HG03439 (cell line): ENCODE results near the gene NR3C1.

Experiments
- ATAC-seq: cut with Tn5 transposase; IDR thresholded peaks from one replicate; pipeline ENCODE4 v1.9.1; 2021; ENCODE audit warnings: mild to moderate bottlenecking, moderate library complexity; ENCODE audit not compliant: unreplicated experiment

NR3C1 gene

DNA sequence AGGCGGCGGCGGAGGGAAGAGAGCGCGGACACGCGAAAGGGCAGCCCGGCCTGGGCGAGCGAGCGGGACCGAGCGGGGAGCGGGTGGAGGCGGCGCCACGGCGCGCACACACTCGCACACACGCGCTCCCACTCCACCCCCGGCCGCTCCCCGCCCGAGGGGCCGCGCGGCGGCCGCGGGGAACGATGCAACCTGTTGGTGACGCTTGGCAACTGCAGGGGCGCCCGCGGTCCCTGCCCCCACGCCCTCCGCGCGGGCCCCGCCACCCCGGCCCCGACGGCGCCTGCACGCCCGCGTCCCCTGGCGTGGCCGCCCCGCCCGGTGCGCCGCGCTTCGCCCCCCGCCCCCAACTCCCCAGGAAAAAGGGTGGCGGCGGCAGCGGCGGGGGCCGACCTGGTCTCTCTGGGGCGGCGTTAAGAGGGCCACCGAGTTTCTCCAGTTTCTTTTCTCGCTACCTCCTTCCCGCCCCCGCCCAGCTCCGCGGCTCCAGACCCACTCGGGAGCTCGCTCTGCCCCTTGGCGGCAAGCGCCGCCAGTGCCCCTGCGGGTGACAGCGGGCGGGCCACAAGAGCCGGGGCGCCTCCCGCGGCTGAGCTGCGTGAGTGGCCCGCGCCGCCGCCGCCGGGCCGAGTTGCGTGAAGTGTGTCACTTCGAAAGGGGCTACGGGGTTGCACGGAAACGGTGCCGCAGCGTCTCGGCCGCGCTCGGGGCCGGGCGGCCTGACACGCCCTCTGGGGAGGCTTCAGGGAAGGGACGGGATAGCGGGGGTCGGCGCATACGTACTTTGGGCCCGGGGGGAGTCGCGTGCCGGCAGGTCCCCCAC is at the start of gene NR3C1:
Gene NR3C1 (minus strand): TSS at position 94 of the 823 bp plus-strand sequence. CDS start 2,847 bp downstream, outside the sequence.
- ATAC-seq = peak; percentile 60

DNA sequence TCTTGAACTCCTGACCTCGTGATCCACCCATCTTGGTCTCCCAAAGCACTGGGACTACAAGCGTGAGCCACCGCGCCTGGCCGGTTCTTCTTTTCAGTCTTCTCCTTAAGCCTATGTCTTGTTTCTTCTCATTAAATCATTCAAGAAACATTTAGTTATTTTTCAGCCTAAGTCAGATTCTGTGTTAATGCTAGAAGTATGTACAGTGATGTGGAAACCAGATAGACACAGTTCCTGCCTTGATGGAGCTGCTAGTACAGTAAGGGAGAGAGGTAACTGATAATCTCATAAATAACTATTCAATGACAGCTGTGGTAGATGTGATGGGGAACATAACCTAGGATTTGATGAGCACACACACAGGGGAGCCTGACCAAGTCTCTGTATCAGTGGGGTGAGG is 46.3 kb upstream of the NR3C1 start:
- no peak for ATAC-seq

DNA sequence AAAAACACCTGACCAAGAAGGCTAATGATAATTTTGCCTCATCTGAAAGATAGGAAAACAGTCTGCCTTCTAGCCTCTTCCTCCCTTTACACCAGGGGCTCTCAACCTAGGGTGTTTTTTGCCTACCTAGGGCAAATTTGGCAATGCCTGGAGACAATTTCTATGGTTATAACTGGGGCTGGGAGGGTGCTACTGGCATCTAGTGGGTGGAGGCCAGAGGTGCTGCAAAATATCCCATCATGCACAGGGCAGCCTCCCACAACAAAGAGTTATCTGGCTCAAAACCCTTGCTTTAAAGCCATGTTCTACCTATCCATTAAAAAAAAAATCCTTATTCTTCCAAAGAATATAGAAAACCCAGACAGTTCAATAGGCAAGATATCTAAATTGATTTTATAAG is 45.0 kb upstream of the NR3C1 start:
- ATAC-seq = no peak

DNA sequence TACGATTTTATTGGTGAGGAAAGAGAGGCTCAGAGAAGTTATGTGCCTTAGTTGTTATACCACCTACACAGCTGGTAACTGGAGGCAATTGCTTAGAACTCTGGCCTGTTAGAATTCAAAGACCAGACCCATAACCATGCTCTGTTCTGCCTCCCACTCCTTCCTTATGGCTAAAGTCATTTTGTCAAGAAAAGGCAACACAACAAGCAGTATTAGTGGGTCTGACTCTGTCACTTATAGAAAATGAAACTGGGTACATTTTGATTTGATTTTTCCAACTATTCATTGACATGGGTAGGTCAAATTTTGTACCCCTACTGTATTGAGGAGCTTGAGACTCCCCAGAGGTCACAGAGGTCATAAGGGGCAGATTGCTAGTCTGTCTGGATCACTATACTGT is 44.5 kb upstream of the NR3C1 start:
- no peak for ATAC-seq

DNA sequence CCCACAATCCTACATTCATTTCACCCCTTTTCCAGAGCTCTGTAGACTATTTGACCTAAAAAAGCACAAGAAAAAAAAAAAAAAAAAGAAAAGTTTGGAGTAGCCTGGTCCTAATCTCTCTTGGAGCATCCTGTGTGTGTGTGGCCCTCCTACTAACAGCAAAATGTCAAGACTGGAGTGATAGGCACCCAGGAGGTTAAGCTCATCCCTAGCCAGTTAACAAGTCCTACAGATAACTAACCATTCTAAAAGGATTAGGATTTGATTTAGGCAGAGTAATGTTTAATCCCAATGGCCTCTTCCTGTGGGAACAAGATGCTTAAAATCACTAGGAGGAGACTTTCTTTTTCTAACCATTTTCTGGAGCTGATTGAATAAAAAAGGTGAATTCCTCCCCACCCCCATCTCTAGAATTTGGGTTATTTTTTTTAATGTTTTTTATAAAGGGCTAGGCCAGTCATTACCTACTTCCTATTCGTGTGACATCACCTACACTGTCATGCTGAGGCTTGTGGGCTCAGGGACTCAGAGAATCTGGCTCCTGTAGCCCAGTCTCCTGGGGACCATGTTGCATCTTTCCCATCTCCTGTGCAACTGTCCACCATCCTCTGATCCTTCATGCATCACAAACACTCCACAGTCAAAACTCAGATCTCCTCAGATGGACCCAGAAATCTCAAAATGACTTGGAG is 43.2 kb upstream of the NR3C1 start:
- ATAC-seq = no peak

DNA sequence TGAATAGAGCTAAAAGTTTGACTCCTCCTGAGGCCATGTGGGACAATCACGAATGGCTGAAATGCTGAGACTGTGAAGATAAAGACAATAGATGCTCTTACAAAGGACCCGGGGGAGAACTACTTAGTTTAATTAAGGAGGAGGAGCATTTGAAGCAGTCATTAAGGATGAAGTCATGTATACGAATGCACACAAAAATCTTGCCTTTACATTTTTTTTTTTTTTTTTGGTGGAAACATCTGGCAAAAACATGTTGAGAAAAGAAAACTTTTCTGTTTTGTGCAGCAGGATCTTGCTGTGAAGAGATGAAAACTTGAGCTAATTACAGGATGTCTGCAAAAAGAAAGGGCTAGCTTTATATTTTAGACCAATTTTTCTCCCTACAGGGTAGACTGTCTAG is 42.3 kb upstream of the NR3C1 start:
- no peak for ATAC-seq

DNA sequence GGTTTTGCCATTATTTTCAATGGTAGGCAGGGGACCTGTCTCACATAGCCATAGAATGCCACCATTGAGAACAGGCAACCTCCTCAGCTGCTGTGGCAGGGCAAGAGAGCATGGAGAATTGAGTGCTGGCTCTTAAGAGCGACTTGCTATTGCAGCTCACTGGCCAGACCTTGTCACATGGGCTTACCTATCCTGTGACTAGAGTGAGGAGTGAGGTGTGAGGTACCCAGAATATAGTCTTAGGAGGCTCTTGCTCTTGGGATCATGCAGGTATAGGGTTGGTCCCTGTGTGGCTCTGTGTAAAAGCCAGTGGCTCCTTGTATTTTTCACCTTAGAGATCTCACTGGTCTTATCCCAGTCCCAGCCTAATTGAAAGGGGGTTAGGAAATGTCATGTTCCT is 39.8 kb upstream of the NR3C1 start:
- ATAC-seq = no peak

DNA sequence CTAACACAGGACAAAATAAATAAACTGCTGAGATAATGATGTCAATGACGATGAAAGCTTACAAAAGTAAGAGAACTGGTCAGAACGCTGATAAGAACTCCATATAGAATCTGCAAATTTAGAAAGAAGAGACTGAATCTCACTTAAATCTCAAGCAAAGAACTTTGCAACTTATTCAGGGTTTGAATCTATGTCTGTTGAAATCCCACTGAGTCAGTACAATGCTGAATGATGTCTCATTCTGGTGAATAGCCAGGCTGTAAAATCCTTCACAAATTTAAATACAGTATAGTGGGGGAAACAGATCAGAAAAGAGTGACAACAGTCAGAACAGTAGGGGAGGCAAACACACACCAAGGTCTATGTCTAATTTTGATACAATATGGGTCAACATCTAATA is 38.9 kb upstream of the NR3C1 start:
- ATAC-seq = no peak

DNA sequence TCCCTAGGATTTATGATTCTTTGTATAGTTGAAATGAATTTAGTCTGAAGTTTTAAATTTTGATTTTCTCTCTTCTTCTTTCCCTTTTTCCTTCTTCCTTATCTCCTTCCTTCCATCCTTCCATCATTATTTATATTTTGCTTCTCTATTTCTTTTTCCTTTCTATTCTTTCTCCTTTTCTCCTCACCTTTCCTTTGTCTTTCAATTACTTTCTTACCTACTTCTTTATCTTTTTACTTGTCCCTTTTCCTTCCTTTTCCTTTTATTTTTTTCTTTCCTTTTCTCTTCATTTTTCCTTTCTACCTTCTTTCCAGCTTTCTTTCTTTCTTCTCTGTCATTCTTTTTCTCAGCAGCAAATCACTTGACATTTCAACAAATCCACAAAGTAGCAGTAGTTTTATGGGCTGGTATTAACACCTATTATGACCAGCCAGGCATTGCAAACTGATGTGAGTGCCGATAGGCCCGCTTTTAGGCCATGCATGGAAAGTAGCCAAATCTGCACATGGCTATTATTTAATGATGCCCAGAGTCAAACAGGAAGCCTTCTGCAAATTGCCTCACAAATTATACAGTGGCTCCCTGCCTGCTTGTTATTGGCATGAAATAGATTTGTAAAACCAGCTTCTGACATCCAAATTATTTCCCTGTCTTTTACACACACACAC is 37.1 kb upstream of the NR3C1 start:
- no peak for ATAC-seq

DNA sequence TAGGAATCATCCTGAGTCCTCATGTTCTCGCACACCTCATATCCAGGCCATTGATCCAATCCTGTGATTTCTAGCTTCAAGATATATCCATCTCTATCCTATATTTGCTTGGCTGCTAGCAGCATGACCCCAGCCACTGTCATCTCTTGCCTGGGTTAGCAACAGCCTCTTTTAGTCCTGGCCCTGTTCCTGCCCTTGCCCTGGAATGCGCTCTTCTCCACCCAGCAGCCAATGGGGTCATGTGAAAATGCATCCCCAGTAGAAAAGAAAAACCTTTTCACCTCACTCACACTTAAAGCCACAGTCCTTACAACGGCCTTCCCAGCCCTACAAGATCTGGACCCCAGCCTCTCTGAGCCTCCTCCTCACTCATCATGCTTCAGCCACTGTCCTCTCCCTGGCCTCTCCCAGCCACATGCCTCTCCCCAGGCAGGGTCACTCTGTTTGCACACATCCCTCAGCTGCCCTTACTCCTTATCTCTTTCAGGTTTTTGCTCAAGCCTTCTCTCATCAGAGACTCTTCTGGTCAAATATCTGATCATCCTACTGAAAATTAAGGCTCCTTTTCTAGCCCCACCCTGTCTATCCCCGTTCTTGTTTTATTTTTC is 34.3 kb upstream of the NR3C1 start:
- ATAC-seq = no peak

DNA sequence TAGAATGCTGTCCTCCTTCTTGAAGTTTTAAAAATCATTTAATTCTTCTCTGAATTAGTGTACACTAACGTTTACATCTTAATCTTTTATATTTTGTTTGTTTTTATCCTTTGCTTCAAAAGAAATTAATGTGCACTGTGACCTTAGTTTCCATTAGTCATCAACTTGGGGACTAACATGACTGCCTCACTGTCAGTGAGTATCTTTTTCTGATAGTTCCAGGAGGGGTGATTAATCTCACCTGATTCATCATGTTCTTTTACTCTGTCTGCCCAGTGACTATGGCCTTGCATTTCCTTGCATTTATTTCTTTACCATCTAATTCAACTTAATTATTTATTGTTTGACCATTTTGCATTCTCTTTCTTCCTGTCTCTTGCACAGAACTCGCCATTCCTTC is 33.4 kb upstream of the NR3C1 start:
- no peak for ATAC-seq

DNA sequence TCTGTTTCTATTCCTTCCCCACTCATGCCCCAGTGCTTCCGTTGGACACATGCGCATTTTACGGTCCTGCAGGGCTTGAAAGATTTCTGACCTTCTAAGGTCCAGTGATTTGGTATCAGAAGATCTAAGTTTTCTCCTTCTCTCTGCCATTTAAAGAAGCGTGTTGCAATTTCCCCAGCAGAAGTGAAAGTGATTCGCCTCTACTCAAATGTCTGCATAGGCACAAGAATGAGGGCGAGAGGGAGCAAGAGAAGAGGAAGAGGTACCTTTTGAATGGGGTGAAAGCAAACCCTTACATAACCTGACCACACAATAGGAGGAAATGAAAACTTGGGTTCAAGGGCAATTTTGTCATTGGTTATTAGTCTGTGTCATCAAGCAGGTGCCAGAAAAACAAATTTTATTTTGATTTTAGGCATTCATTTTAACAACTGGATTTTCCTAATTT is 31.7 kb upstream of the NR3C1 start:
- ATAC-seq = peak; percentile 70

DNA sequence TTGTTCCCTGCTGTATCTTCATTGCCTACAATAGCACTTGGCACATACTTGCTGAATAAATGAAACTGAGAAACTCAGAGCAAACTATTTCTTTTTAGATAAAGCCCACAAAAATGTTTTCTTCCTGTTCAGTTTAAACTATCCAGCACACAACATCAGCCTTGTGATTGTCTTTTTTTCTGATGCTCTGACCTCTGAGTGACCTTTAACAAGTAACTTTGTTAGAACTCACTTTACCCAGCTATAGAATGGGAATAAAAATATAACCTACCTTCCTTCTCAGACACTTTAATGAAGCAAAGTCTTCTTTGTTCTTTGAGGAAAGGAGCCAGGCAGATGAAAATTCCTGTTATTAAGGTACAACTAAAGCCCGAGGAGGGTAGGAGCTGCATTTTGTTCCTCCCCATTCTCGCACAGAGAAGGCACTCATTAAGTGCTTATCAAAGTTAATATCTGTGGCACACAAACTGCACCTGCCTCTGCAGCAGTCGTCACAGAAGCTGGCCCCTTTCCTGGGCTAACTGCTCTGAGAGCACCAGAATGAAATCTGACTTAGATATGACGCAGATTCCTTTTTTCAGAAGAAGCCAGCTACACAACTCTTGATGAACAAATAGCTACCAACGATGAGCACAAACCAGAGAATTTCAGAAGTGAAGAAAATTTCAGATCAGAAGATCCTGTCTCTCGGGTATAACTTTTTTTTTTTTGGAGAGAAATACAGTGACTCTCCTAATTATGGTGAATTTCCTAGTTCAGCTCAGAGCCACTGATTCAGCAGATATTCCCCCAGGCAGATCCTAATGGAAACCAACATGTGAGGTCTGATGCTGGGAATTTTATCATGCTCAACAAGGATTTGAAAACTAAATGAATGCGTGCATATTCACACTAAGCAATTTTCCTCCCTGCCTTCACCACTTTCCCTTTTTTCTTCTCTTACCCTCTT is 31.0 kb upstream of the NR3C1 start:
- ATAC-seq = peak; percentile 21

DNA sequence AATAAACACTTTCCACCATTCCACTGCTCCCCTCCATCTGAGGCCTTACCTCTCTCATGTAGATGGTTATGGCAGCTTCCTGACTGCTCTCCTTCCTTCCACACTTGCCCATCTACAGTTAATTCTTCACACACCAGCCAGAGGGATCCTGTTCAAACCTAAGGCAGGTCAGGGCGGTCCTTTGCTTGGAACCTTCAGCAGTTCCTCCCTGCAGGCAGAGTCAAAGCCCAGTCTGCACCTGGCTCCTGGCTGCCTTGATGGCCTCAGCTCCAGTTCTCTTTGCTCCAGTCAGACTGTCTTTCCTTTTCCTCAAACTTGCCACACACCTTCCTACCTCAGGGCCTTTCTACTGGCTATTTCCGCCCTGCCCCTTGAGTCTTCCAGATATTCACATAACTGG is 30.2 kb upstream of the NR3C1 start:
- no peak for ATAC-seq

DNA sequence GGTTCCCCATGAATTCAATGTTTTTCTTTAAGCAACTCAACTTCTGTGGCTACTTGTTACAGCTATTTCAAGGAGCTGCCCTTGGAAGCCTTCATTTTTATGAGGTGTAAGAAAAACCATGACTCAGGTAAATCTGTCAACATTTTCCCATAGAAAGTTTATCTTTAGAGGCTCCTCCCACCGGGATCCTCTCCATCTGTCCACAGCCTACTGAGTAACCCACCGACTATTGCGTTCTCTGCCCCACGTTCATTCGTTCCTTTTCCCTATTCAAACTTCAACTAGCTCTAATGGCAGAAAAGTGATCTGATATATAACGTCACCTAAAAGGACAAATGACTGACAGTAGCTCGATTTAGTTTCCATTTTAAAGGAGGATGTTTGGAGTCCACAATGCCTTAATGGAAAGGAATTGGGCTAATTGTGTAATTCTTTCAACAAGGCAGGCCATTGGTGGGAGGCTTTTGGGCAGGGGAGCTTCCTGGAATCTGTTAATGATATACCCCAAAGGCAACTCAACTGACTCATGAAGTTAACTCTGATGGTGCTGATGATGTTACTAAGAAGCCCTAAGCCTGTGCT is 29.3 kb upstream of the NR3C1 start:
- no peak for ATAC-seq

DNA sequence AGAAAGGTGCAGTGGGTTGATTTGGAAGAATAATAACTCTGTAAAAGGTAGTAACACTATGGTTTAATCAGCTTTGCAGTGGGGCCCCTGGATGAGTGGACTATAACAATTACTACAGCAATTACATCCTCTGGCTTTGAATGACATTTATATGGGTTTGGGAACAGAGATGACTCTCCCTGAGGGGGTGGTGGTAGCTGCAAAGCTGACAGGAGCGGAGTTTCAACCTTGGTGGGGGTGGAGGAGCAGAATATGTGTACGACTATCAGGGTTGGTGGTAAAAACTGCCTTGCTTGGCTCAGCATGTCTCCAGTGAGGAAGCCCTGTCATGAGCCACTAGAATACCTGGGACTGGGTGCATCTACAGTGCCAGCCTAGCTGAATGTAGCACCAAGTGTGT is 28.3 kb upstream of the NR3C1 start:
- ATAC-seq = no peak

DNA sequence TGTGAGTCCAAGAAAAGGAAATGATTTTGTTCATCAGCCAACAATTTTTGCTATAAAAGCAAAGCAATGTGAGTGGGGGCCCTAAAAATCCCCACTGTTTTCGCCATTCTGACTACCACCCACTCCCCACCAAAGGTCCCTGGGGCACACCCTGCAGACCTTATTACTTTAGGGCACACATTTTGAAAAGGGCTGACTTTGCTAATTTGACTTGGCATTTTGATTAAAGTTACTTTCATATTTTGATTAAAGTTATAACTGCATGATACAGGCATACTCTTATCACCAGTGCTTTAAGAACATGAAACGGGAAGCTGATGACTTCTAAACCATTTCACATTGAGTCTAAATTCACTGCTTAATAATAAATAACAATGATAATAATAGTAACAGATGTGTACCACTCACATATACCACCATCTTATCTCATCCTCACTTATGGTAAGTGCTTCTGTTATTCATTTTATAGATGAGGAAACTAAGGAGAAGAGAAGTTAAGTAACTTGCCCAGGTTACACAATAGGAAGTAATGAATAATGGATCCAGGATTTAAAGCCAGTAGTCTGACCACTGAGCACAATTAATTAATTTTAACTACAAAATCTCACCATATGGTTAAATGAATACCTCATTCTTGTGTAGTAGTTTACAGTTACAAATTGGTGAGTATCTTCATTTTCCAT is 25.4 kb upstream of the NR3C1 start:
- ATAC-seq = no peak

DNA sequence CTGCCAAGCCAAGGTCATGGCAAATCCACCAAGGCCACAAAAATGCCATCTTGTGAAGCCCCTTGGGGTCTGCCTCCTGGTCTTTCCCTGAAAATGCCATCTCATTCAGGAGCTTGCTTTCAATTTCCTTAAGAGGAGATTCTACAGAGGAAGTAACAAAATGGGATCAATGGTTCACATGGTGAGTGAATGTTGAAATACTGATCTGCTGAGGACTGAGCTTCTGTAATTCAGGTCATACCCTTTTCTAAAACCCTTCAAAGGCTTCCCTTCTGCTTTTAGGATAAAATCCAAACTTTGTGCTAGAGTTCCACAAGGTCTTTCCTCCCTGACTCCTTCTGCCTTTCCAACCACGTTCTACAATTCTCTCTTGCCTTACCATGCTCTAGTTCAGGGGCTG is 24.7 kb upstream of the NR3C1 start:
- ATAC-seq = no peak

DNA sequence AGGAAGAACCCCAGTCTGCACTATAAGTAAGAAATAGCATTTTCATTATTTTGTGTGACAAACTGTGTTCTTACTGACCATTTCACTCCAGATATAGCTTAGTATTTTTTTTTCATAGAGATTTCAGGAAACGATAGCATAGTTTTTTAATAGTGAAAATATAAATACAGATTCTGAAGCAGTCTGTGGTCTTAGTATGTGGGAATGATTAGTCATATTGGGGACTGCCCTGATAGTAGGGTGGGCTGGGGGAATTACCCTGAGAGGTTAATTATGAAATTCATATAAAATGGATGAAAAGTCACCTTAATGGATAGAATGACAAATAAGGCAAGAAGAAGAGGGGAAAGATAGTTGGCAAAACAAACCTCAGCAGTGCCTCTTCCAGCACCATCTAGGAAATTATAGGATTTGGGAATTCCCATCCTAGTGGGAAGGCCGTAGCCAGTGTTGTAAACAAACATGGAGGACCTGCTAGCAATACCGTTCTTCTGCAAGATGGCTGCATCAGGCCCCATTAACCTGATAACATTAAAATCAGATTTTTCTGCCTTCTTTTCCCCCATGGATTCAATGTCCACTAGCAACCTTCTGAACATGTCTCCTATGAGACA is 23.7 kb upstream of the NR3C1 start:
- peak; percentile 35 for ATAC-seq
